Body of pancreas (tissue), 4 donors: ENCODE data around the gene MAP1A. TPM values are rescaled to one million over a fixed set of nuclear protein-coding genes. Genes with fewer than 3 reads are reported as not detected.
"Not testable (repeated sequence)": the region's sequence is repeated elsewhere in the genome, so short reads cannot be mapped to it uniquely, and the experiment has no call there.

Source experiments
- ATAC-seq: fragments of 150-250 bp; one replicate; pipeline ENCODE4 v1.9.1; 2016
- DNase-seq, 4 donors: peaks; one replicate each; pipeline ENCODE4 v3.0.0-alpha.2; 2019
- H3K27ac ChIP-seq, 4 donors: fragments of 200-600 bp; sonication (generic); 1 replicate in 3 of 4; 2 replicates in 1 of 4; pipeline versions ENCODE4 v1.5.1 to v1.6.1; 2016 to 2019; ENCODE audit warnings: mild to moderate bottlenecking in 1 of 4, mixed read lengths in 1 of 4, moderate library complexity in 1 of 4
- H3K27me3 ChIP-seq, 2 donors: fragments of 200-600 bp; sonication (generic); one replicate each; pipeline ENCODE4 v1.6.0; 2016; ENCODE audit warnings: mild to moderate bottlenecking in 1 of 2
- H3K36me3 ChIP-seq, 2 donors: fragments of 200-600 bp; sonication (generic); replicated peaks in 1 of 2; 2 replicates each; pipeline ENCODE4 v1.5.1; 2016; ENCODE audit warnings: low read depth in 2 of 2; ENCODE audit not compliant: insufficient read depth in 1 of 2
- H3K4me1 ChIP-seq: fragments of 200-600 bp; sonication (generic); one replicate; pipeline ENCODE4 v1.6.0; 2016
- H3K4me3 ChIP-seq, 2 donors: fragments of 200-600 bp; sonication (generic); 1 replicate in 1 of 2; 2 replicates in 1 of 2; pipeline ENCODE4 v1.5.1; 2016 to 2019
- H3K9me3 ChIP-seq, 3 donors: fragments of 200-600 bp; sonication (generic); 1 replicate in 2 of 3; 2 replicates in 1 of 3; pipeline ENCODE4 v1.5.1; 2016
- POLR2A ChIP-seq, 3 donors: fragments of 450-650 bp; IDR thresholded peaks; one replicate each; pipeline ENCODE4 v1.6.1; 2016; ENCODE audit warnings: antibody characterized with exemption in 3 of 3, mild to moderate bottlenecking in 2 of 3
- WGBS, 2 donors: methylation state at CpG; one replicate each; pipeline ENCODE4 v1.1.5; 2017; 5-methylcytosine and 5-hydroxymethylcytosine counted together
- intact Hi-C: fragments of 100-400 bp; cut with DNase I; formaldehyde crosslinking; loops from one replicate; pipeline ENCODE4 v1.15.1; 2023
- total RNA-seq, 2 donors: library from RNA; depleted of rRNA; stranded (reverse); fragments of >200 nt; gene quantifications; one replicate each; pipeline ENCODE4 v1.1.0, GENCODE V29; 2016
- TF ChIP-seq, protein P1 (sequence below), 7 experiments: fragments of 450-650 bp in 4 of 7; fragments of 200-600 bp in 3 of 7; sonication (generic) in 3 of 7; IDR thresholded peaks; one replicate each; pipeline ENCODE4 v1.5.1; 2016 to 2019; ENCODE audit warnings: antibody characterized with exemption in 7 of 7

The MAP1A gene
- total RNA-seq, 2 donors from 2014 or later = 3.1 to 4.0 TPM

DNA sequence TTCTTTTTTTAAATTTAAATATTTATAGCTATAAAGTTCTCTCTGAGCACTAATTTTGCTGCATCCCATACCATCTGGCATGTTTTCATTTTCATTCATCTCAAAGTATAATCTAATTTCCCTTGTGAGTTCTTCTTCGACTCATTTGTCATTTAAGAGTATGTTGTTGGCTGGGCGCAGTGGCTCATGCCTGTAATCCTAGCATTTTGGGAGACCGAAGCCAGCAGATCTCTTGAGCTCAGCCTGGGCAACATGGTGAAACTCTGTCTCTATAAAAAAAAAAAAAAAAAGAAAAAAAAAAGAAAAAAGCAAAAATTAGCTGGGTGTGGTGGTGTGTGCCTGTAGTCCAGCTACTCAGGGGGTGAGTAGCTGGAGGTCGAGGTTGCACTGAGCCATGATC lies 34.8 kb downstream of the MAP1A start:
- intact Hi-C loops = no loop called here
- Histone ChIP-seq H3K9me3 (no peaks in the 10 kb centered on the region), H3K36me3 (no peaks in the 10 kb centered on the region), H3K27ac (no peak overlapping the region), H3K27me3 (no peaks in the 10 kb centered on the region), H3K4me1 (no peaks in the 10 kb centered on the region), H3K4me3 (no peak overlapping the region)
- DNase-seq (no peak), ATAC-seq (no peak)
- TF ChIP-seq, protein P1, sequence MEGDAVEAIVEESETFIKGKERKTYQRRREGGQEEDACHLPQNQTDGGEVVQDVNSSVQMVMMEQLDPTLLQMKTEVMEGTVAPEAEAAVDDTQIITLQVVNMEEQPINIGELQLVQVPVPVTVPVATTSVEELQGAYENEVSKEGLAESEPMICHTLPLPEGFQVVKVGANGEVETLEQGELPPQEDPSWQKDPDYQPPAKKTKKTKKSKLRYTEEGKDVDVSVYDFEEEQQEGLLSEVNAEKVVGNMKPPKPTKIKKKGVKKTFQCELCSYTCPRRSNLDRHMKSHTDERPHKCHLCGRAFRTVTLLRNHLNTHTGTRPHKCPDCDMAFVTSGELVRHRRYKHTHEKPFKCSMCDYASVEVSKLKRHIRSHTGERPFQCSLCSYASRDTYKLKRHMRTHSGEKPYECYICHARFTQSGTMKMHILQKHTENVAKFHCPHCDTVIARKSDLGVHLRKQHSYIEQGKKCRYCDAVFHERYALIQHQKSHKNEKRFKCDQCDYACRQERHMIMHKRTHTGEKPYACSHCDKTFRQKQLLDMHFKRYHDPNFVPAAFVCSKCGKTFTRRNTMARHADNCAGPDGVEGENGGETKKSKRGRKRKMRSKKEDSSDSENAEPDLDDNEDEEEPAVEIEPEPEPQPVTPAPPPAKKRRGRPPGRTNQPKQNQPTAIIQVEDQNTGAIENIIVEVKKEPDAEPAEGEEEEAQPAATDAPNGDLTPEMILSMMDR (IDR thresholded peaks at IDR 0.05) = no peak
- TF ChIP-seq POLR2A (IDR thresholded peaks at IDR 0.05) = no peak
- WGBS, 2 donors = 94 to 96% methylated on average over 4 of the region's 4 CpGs

GRCh38 chr15:43552986-43553385 lies 35.6 kb downstream of the MAP1A start:
- WGBS, 2 donors = 73 to 78% methylated on average over 2 of the region's 2 CpGs
- H3K36me3 ChIP-seq = no peaks in the 10 kb centered on the region
- ATAC-seq (no peak), DNase-seq (no peak)
- intact Hi-C loops = no loop called here
- H3K9me3 ChIP-seq = no peaks in the 10 kb centered on the region
- no peak for TF ChIP-seq POLR2A (IDR thresholded peaks at IDR 0.05)
- TF ChIP-seq, protein P1 (IDR thresholded peaks at IDR 0.05) = no peak
- H3K4me3 ChIP-seq = no peak overlapping the region
- no peaks in the 10 kb centered on the region for H3K4me1 ChIP-seq
- no peak overlapping the region for H3K27ac ChIP-seq
- H3K27me3 ChIP-seq = no peaks in the 10 kb centered on the region

DNA sequence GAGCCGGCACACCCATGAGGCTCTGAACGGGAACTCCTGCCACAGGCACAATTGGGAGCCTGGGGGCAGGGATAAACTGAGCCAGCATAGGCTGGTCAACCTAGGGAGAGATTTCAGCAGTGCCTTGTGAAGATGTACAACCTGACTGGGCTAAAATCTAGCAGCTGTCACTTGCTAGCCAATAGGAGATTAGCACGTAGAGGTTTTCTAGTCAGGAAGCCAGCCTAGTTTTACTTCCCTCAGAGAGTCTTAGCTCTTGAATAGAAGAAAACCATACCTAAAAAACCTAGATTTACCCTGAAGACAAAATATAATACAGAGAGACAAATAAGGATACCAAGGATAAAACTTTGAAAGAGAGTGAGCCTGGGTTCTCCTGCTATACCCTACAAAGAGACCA lies 45.3 kb downstream of the MAP1A start:
- H3K36me3 ChIP-seq, intact Hi-C loops, H3K27me3 ChIP-seq, ATAC-seq, DNase-seq, H3K27ac ChIP-seq, H3K4me3 ChIP-seq, H3K9me3 ChIP-seq, H3K4me1 ChIP-seq: not testable (repeated sequence)
- no CpG with 5 or more reads among the region's 3 CpGs for WGBS, 2 donors

DNA sequence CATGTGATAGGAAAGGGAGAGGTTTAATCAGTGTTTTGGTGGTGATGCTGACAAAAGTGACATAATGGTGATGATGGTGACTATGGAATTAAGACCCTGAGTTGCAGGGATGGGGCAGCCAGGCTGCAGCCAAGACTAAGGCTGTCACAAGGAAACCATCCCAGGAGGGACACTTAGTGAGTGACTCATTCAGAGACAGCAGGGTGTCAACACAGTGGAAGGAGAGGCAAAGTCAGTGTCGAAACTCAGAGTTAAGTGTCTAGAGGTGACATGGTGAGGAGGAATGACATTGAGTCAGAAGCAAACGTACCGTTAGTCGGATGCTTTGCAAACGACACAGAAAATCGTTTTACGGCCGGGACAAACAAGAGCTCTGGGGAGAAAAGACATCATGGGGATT lies 46.4 kb downstream of the MAP1A start:
- DNase-seq, H3K36me3 ChIP-seq, H3K4me1 ChIP-seq, H3K27me3 ChIP-seq, H3K9me3 ChIP-seq, H3K4me3 ChIP-seq, ATAC-seq, H3K27ac ChIP-seq, intact Hi-C loops: not testable (repeated sequence)
- WGBS, 2 donors = no CpG with 5 or more reads among the region's 8 CpGs

DNA sequence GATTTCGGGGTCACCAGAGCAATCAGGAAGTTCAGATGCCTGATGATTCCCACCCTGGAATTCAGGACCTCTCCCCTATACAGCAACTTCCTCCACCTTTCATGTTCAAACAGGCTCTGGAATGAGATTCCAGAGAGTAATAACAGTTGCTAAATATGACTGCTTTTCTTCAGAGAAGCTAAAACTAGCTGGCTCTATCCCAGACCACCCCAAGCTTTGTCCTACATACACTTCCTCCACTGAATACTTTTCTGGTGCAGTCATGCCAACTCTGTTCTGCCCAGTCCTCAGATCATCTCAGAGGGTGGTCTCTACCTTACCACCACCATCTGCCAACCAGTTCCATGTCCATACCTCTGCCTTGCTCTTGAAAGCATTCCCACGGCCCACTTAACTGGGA lies 49.2 kb downstream of the MAP1A start:
- ATAC-seq, H3K4me1 ChIP-seq, H3K9me3 ChIP-seq, H3K36me3 ChIP-seq, H3K27me3 ChIP-seq, H3K27ac ChIP-seq, H3K4me3 ChIP-seq, DNase-seq, intact Hi-C loops: not testable (repeated sequence)
- WGBS, 2 donors = no CpG with 5 or more reads among the region's 2 CpGs

DNA sequence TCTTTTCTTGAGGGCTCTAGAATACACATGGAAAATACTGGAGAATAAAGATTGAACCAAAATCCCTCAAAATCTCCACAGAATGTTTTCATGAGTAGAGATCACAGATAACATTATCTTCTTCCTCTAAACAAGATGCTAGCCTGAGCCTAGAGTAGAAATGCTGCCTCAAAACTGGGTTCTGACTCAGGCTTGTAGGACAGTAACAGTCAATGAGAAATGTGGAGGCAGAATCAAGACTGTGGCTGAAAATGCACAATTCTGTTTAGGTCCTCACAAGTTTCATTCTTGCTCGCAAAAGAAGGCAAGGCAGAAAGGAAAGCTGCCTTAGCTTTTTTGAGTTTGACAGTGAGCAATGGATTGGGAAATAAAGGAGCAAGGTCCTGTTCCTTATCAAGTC lies 57.2 kb downstream of the MAP1A start:
- H3K9me3 ChIP-seq, H3K27ac ChIP-seq, DNase-seq, ATAC-seq, H3K27me3 ChIP-seq, H3K36me3 ChIP-seq, H3K4me1 ChIP-seq, intact Hi-C loops, H3K4me3 ChIP-seq: not testable (repeated sequence)
- no CpG with 5 or more reads among the region's 1 CpG for WGBS, 2 donors

Other genes with a start within 250 kb of the MAP1A start
- not detected for gene TGM7, start 215.4 kb upstream of the MAP1A start, total RNA-seq
- 1 to 10 TPM; 1.3 to 3.4 TPM for gene LCMT2, start 187.0 kb upstream of the MAP1A start, total RNA-seq
- gene ZSCAN29, start 146.6 kb upstream of the MAP1A start, total RNA-seq = 10 to 100 TPM; 11.2 to 13.2 TPM
- 10 to 100 TPM; 12.2 to 22.1 TPM for gene TUBGCP4, start 146.5 kb upstream of the MAP1A start, total RNA-seq
- gene TP53BP1, start 24.5 kb upstream of the MAP1A start, total RNA-seq = 10 to 100 TPM; 12.5 to 17.5 TPM
- gene PPIP5K1, start 72.6 kb downstream of the MAP1A start, total RNA-seq = 10 to 100 TPM; 22.1 to 27.0 TPM
- gene CKMT1B, start 76.4 kb downstream of the MAP1A start, total RNA-seq = 10 to 100 TPM in 1 of 2 donors, 1 to 10 TPM in 1; 5.9 to 13.5 TPM
- gene STRC, start 101.2 kb downstream of the MAP1A start, total RNA-seq = under 1 TPM in 1 of 2 donors, not detected in 1; 0.66 TPM
- gene CATSPER2, start 131.2 kb downstream of the MAP1A start, total RNA-seq = 10 to 100 TPM in 1 of 2 donors, 1 to 10 TPM in 1; 8.3 to 16.2 TPM
- 1 to 10 TPM in 1 of 2 donors, not detected in 1; 2.6 TPM for gene CKMT1A, start 176.3 kb downstream of the MAP1A start, total RNA-seq
- 10 to 100 TPM; 80.7 to 89.3 TPM for gene PDIA3, start 228.8 kb downstream of the MAP1A start, total RNA-seq